ENCODE measurements around the gene DCAF11. TPM values are rescaled to one million over a fixed set of nuclear protein-coding genes. Genes with fewer than 3 reads are reported as not detected.

Gene DCAF11
- total RNA-seq, 1 donor from 2014 or later, result 30.7 TPM

DNA sequence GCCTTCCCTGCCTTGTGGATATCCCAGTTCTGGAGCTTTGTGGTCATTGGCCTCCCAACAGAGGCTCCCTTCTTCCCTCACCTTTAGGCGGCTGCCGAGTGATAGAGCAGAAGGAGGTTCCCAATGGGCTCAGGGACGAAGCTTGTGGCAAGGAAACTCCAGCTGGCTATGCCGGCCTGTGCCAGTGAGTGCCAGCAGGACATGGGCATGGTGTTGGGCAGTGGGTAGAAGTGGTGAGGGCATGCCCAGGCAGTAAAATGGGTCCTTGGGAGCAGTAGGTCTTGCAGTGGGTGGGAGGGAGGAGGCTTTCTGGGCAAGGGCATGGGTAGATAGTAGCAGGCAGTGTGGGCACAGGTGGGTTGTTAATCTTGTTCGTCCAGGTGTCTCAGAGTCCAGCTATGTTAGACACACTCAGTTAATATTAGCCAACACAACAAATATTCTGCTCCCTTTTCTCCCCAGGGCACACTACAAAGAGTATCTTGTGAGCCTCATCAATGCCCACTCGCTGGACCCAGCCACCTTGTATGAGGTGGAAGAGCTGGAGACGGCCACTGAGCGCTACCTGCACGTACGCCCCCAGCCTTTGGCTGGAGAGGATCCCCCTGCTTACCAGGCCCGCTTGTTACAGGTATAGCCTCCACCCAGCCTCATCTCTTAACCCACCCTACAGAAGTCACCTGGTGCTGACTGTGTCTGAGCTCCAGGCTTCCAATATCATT is 45.4 kb downstream of the DCAF11 start:
- peak; percentile 73 for DNase-seq (ENCODE audit: low spot score)
- H3K9me3 Mint-ChIP-seq (ENCODE audit: low read depth), result no peaks in the 10 kb centered on the region
- H3K4me3 Mint-ChIP-seq (ENCODE audit: unreplicated experiment), result no peak overlapping the region
- peak overlapping the region; percentile 22 for H3K27ac Mint-ChIP-seq (ENCODE audit: unreplicated experiment)
- H3K4me1 Mint-ChIP-seq (ENCODE audit: low read depth), result peaks cover 20% of the 10 kb centered on the region
- TF ChIP-seq, protein P1, sequence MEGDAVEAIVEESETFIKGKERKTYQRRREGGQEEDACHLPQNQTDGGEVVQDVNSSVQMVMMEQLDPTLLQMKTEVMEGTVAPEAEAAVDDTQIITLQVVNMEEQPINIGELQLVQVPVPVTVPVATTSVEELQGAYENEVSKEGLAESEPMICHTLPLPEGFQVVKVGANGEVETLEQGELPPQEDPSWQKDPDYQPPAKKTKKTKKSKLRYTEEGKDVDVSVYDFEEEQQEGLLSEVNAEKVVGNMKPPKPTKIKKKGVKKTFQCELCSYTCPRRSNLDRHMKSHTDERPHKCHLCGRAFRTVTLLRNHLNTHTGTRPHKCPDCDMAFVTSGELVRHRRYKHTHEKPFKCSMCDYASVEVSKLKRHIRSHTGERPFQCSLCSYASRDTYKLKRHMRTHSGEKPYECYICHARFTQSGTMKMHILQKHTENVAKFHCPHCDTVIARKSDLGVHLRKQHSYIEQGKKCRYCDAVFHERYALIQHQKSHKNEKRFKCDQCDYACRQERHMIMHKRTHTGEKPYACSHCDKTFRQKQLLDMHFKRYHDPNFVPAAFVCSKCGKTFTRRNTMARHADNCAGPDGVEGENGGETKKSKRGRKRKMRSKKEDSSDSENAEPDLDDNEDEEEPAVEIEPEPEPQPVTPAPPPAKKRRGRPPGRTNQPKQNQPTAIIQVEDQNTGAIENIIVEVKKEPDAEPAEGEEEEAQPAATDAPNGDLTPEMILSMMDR (IDR thresholded peaks at IDR 0.05), result no peak
- peaks cover 31% of the 10 kb centered on the region for H3K36me3 Mint-ChIP-seq (ENCODE audit: low read depth)
- no peaks in the 10 kb centered on the region for H3K27me3 Mint-ChIP-seq (ENCODE audit: low read depth)

DNA sequence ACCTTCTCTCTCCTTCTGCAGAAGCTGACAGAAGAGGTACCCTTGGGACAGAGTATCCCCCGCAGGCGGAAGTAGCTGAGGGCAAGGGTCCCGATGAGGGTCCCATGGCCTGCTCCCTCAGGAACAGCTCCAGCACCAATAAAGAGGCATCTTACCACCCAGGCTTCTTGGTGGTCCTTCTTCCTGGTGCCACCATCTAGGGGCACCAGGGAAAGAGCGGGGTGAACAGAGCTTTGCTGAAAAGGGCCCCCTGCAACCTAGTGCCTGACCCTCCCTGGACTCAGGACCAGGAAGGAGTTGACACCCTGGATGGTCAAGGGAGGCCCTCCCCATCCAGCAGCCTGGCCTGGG is 45.9 kb downstream of the DCAF11 start:
- Mint-ChIP-seq H3K4me3 (ENCODE audit: unreplicated experiment) (peak overlapping the region; percentile 86), H3K4me1 (ENCODE audit: low read depth) (peaks cover 20% of the 10 kb centered on the region), H3K9me3 (ENCODE audit: low read depth) (no peaks in the 10 kb centered on the region), H3K36me3 (ENCODE audit: low read depth) (peaks cover 32% of the 10 kb centered on the region), H3K27ac (ENCODE audit: unreplicated experiment) (peak overlapping the region; percentile 85), H3K27me3 (ENCODE audit: low read depth) (no peaks in the 10 kb centered on the region)
- DNase-seq (ENCODE audit: low spot score), result peak; percentile 58
- TF ChIP-seq, protein P1 (IDR thresholded peaks at IDR 0.05), result no peak

DNA sequence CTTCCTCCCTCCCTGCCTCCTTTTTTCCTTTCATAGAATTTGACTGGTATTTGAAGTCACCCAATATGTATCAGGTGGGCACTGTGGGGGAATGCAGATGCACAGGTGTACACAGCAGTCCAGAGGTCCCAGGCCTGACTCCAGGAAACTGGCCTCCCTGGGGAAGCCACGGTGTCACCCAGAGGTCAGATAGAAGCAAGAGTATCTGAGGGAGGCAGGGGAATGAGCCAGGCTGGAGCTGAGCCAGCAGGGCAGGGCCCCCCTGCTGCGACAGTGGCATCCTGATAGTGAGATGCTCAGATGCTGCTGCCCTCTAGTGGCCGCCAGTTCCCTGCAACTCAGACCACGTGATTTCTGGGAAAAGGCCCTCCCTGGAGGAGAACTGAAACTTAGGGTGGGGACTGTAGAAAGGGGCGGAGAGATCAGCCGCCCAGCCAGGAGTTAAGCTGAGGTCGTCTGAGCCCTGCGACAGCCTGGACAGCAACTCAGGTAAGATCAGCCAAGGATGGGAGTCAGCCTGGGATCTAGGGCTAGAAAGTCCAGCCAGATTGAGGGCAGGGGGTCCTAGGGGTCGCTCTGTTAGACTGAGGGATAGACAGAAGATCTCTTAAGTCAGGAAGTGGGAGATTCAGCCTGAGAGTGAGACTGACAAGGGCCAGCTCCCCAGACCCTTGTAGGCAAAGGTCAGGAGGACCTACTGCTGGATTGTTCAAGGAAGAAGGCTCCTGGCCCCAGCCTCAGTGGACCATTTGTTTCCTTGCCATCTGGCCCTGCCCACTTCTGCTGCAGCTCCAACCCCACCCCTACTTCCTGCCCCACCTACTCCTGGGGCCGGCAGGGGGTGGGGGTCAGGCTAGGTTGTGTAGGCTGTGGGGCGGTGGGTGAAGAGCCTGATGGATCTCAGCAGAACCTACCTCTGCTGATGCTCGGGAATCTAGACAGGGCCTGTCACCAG is 46.5 kb downstream of the DCAF11 start, which contains the start of gene IRF9:
TSS of gene IRF9 (plus strand) at position 416 of the 955 bp plus-strand sequence. CDS start 880 bp downstream, outside the sequence.
- TF ChIP-seq, protein P1 (IDR thresholded peaks at IDR 0.05), result peak; percentile 98
- no peaks in the 10 kb centered on the region for H3K27me3 Mint-ChIP-seq (ENCODE audit: low read depth)
- peaks cover 20% of the 10 kb centered on the region for H3K4me1 Mint-ChIP-seq (ENCODE audit: low read depth)
- peak; percentile 95 for DNase-seq (ENCODE audit: low spot score)
- H3K4me3 Mint-ChIP-seq (ENCODE audit: unreplicated experiment), result peak within 1 kb of the TSS; percentile 86
- peaks cover 32% of the 10 kb centered on the region for H3K36me3 Mint-ChIP-seq (ENCODE audit: low read depth)
- no peaks in the 10 kb centered on the region for H3K9me3 Mint-ChIP-seq (ENCODE audit: low read depth)
- H3K27ac Mint-ChIP-seq (ENCODE audit: unreplicated experiment), result peak within 1 kb of the TSS; percentile 85

DNA sequence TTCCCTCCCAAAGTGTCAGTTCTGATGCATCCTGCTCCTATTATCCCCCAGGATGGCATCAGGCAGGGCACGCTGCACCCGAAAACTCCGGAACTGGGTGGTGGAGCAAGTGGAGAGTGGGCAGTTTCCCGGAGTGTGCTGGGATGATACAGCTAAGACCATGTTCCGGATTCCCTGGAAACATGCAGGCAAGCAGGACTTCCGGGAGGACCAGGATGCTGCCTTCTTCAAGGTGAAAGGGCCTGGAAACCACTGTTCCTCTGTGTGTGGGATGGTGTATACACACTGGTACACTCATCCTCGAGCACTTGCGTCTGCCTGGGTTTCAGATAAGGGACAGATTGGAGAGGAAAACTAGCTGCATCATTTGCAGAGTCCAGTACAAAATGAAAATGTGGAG is 47.5 kb downstream of the DCAF11 start:
- peak overlapping the region; percentile 85 for H3K27ac Mint-ChIP-seq (ENCODE audit: unreplicated experiment)
- peaks cover 20% of the 10 kb centered on the region for H3K4me1 Mint-ChIP-seq (ENCODE audit: low read depth)
- no peaks in the 10 kb centered on the region for H3K9me3 Mint-ChIP-seq (ENCODE audit: low read depth)
- peaks cover 32% of the 10 kb centered on the region for H3K36me3 Mint-ChIP-seq (ENCODE audit: low read depth)
- TF ChIP-seq, protein P1 (IDR thresholded peaks at IDR 0.05), result no peak
- peak; percentile 40 for DNase-seq (ENCODE audit: low spot score)
- H3K4me3 Mint-ChIP-seq (ENCODE audit: unreplicated experiment), result peak overlapping the region; percentile 86
- no peaks in the 10 kb centered on the region for H3K27me3 Mint-ChIP-seq (ENCODE audit: low read depth)

DNA sequence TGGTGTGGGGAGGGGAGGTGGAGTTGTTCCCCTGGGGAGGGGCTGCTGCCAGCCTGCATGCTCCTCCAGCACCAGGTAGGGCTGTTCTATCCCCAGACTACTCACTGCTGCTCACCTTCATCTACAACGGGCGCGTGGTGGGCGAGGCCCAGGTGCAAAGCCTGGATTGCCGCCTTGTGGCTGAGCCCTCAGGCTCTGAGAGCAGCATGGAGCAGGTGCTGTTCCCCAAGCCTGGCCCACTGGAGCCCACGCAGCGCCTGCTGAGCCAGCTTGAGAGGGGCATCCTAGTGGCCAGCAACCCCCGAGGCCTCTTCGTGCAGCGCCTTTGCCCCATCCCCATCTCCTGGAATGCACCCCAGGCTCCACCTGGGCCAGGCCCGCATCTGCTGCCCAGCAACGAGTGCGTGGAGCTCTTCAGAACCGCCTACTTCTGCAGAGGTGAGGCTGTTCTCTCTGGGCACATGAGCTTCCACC is 50.0 kb downstream of the DCAF11 start:
- peaks cover 38% of the 10 kb centered on the region for H3K36me3 Mint-ChIP-seq (ENCODE audit: low read depth)

More for the DNA sequence above, 50.0 kb downstream of the DCAF11 start:
- no peaks in the 10 kb centered on the region for H3K9me3 Mint-ChIP-seq (ENCODE audit: low read depth)
- no peaks in the 10 kb centered on the region for H3K27me3 Mint-ChIP-seq (ENCODE audit: low read depth)
- peaks cover 20% of the 10 kb centered on the region for H3K4me1 Mint-ChIP-seq (ENCODE audit: low read depth)
- H3K27ac Mint-ChIP-seq (ENCODE audit: unreplicated experiment), result no peak overlapping the region
- TF ChIP-seq, protein P1 (IDR thresholded peaks at IDR 0.05), result no peak
- DNase-seq (ENCODE audit: low spot score), result peak; percentile 80
- no peak overlapping the region for H3K4me3 Mint-ChIP-seq (ENCODE audit: unreplicated experiment)

All from chondrocyte (in vitro differentiated cells).